ENCODE measurements around the gene GPR183. TPM values are rescaled to one million over a fixed set of nuclear protein-coding genes. Genes with fewer than 3 reads are reported as not detected.

The GPR183 gene
- total and polyA plus RNA-seq, 2 of the 8 experiments (the other 6 are each of a cell fraction or from before 2014, with no cell fraction given), result not detected

- ChIA-PET POLR2A (ENCODE audit: partially characterized antibody) (interaction anchor here (1.2 kb wide), 1 partner anchor 128 kb away, joined by 3 read pairs; no protein-coding TSS in a partner anchor), CTCF (ENCODE audit: partially characterized antibody) (interaction anchor here (0.6 to 1.2 kb wide), 3 partner anchors 63 to 158 kb away, joined by 3 read pairs; no protein-coding TSS in a partner anchor)
- peaks cover 0 to 3% (median 0%) of the 10 kb centered on the region in 4 experiments; a peak in 1 of 8 replicates for H3K36me3 ChIP-seq (ENCODE audit: control insufficient read depth in 2 of 4, insufficient read depth in 4 of 4, low read length in 3 of 4)
- no peak overlapping the region for H3K4me3 ChIP-seq (ENCODE audit: extremely low read depth in 1 of 4, insufficient read depth in 2 of 4, low read depth in 3 of 4, low read length in 4 of 4)
- no peaks in the 10 kb centered on the region for H3K9me3 ChIP-seq (ENCODE audit: insufficient read depth in 2 of 2, low read depth in 1 of 2, low read length in 1 of 2)
- H3K4me2 ChIP-seq (ENCODE audit: insufficient read depth in 1 of 2, low read depth in 2 of 2, low read length in 2 of 2), result no peak overlapping the region
- H3K79me1 ChIP-seq (ENCODE audit: low read depth, low read length), result no peaks in the 10 kb centered on the region; the same call in 1 of the 2 replicates
- no peaks in the 10 kb centered on the region for H3K79me2 ChIP-seq (ENCODE audit: control insufficient read depth in 1 of 2, insufficient read depth in 2 of 2, low read length in 2 of 2)
- no peaks in the 10 kb centered on the region for H3K23me2 ChIP-seq (ENCODE audit: low read depth, low read length)
- H4K5ac ChIP-seq (ENCODE audit: insufficient read length, low read depth, low read length), result no peak overlapping the region
- H2BK15ac ChIP-seq (ENCODE audit: low read length), result no peak overlapping the region
- peaks cover 0 to 2% (median under 1%) of the 10 kb centered on the region in 4 experiments; a peak in 2 of 7 replicates for H3K4me1 ChIP-seq (replicated peaks in 1 of 4; ENCODE audit: control insufficient read depth in 3 of 4, insufficient read depth in 4 of 4, low read length in 3 of 4)
- DNase-seq (ENCODE audit: low read depth in 1 of 2, low spot score in 2 of 2) (peak in 1 of 2 experiments; percentile 29), FAIRE-seq (no peak)
- no peak overlapping the region for H2AFZ ChIP-seq (ENCODE audit: low read length)
- no peak overlapping the region for H3K9ac ChIP-seq (replicated peaks in 1 of 4; ENCODE audit: extremely low read depth in 1 of 4, low read depth in 3 of 4, low read length in 3 of 4)
- H2BK120ac ChIP-seq (replicated peaks; ENCODE audit: low read depth, low read length), result no peak overlapping the region
- WGBS, 2 experiments (ENCODE audit: extremely low coverage in 1 of 2, insufficient coverage in 1 of 2, insufficient read length in 1 of 2, insufficient replicate concordance in 2 of 2, low coverage in 1 of 2, low lambda C conversion rate in 2 of 2, missing lambda C conversion rate in 1 of 2), result 93% methylated on average over 5 of the region's 5 CpGs; no CpG with 5 or more reads in 1 of the 2 experiments
- no peak overlapping the region for H4K91ac ChIP-seq (replicated peaks; ENCODE audit: insufficient read length, low read length)
- H4K8ac ChIP-seq (ENCODE audit: extremely low read depth, insufficient read depth, low read length), result no peak overlapping the region
- H3K56ac ChIP-seq (replicated peaks; ENCODE audit: insufficient read length, low read depth, low read length), result no peak overlapping the region
- peaks cover 0 to 1% of the 10 kb centered on the region in 2 experiments for H4K20me1 ChIP-seq (replicated peaks in 1 of 2; ENCODE audit: control insufficient read depth in 1 of 2, insufficient read depth in 2 of 2, low read length in 2 of 2)
- no peak overlapping the region for H3K27ac ChIP-seq (ENCODE audit: low read depth, low read length)
- H3K14ac ChIP-seq (ENCODE audit: insufficient read length), result no peak overlapping the region
- no peak overlapping the region for H2AK5ac ChIP-seq (ENCODE audit: low read depth, low read length)
- H2BK5ac ChIP-seq (ENCODE audit: low read depth, low read length), result no peak overlapping the region
- H3K27me3 ChIP-seq (replicated peaks in 1 of 4; ENCODE audit: control insufficient read depth in 3 of 4, extremely low read depth in 1 of 4, insufficient read depth in 3 of 4, low read length in 3 of 4), result no peaks in the 10 kb centered on the region
- H2BK12ac ChIP-seq (ENCODE audit: low read depth, low read length), result no peak overlapping the region
- no peak overlapping the region for H3K23ac ChIP-seq (ENCODE audit: insufficient read length)
- no peak overlapping the region for H3K4ac ChIP-seq (replicated peaks; ENCODE audit: insufficient read length, low read depth, low read length)
- H2BK20ac ChIP-seq (ENCODE audit: low read length), result no peak overlapping the region
- H3K18ac ChIP-seq (ENCODE audit: extremely low read depth, low read length), result no peak overlapping the region
- no peak for TF ChIP-seq SP1 (IDR thresholded peaks at IDR 0.05; ENCODE audit: low read depth, low read length)
- TF ChIP-seq KDM5A (IDR thresholded peaks at IDR 0.05; ENCODE audit: low read length), result no peak
- no peak for TF ChIP-seq POLR2AphosphoS5 (IDR thresholded peaks at IDR 0.05; ENCODE audit: low read depth, low read length)
- TF ChIP-seq CTCF (IDR thresholded peaks at IDR 0.05; ENCODE audit: control extremely low read depth in 1 of 3, insufficient read depth in 1 of 3, low read depth in 1 of 3, low read length in 3 of 3), result no peak
- TF ChIP-seq RFX5 (IDR thresholded peaks at IDR 0.05; ENCODE audit: borderline replicate concordance, low read depth, low read length), result no peak
Measured at GRCh38 chr13:99331881-99332293, 24.7 kb upstream of the GPR183 start.
